GM12878 (cell line): ENCODE measurements around the gene CYTH3. TPM values are rescaled to one million over a fixed set of nuclear protein-coding genes. Genes with fewer than 3 reads are reported as not detected.

ENCODE experiments used
- ATAC-seq: fragments of 200-7000 bp; cut with Tn5 transposase; 3 replicates; pipeline ENCODE4 v1.9.1; 2020; ENCODE audit warnings: mild to moderate bottlenecking, moderate library complexity
- BruUV-seq: library from RNA; stranded (reverse); fragments of 400-500 nt; replicated peaks from 2 replicates; lab custom pipeline; 2021; lab: Mats Ljungman, UMichigan
- CTCF ChIA-PET: fragments of 300-600 bp; sonication (Branson Sonifier 250); formaldehyde crosslinking; extraction: SDS; loops from one replicate; lab custom pipeline; 2021; ENCODE audit warnings: inconsistent platforms; lab: Yijun Ruan, JAX
- POLR2A ChIA-PET: fragments of 350-600 bp; formaldehyde crosslinking; extraction: SDS; loops from one replicate; lab custom pipeline; 2021; ENCODE audit warnings: inconsistent platforms; lab: Charles Lee
- RAD21 ChIA-PET: fragments of 300-600 bp; sonication (Branson Sonifier 250); formaldehyde crosslinking; loops from one replicate; lab custom pipeline; 2023; ENCODE audit warnings: antibody characterized with exemption; ENCODE audit not compliant: unreplicated experiment; lab: Charles Lee
- SMC1A ChIA-PET: fragments of 300-600 bp; sonication (Branson Sonifier 250); formaldehyde crosslinking; loops from one replicate; lab custom pipeline; 2023; ENCODE audit not compliant: unreplicated experiment, uncharacterized antibody; lab: Charles Lee
- DNase-seq: peaks from one replicate; pipeline ENCODE4 v3.0.0-alpha.2; 2011; ENCODE audit warnings: low read depth, low spot score
- FAIRE-seq: peaks from 3 replicates; lab custom pipeline; 2011; peaks lifted over from hg19 to GRCh38; lab: Jason Lieb, UNC
- H2AFZ ChIP-seq: 2 replicates; pipeline ENCODE4 v1.6.0; 2011; ENCODE audit warnings: low read depth, low read length, control low read depth; ENCODE audit not compliant: control insufficient read depth
- H3K27ac ChIP-seq: 2 replicates; pipeline ENCODE4 v1.5.1; 2011; ENCODE audit warnings: control low read depth; ENCODE audit not compliant: control insufficient read depth, insufficient read depth
- H3K27me3 ChIP-seq, 2 experiments: replicated peaks in 1 of 2; 2 replicates each; pipeline versions ENCODE4 v1.6.0 to v1.6.1; 2011; ENCODE audit warnings: low read length in 1 of 2; ENCODE audit not compliant: control insufficient read depth in 2 of 2, insufficient read depth in 2 of 2
- H3K36me3 ChIP-seq, 2 experiments: 2 replicates each; pipeline ENCODE4 v1.5.1; 2011; ENCODE audit warnings: low read length in 1 of 2; ENCODE audit not compliant: control insufficient read depth in 2 of 2, insufficient read depth in 2 of 2
- H3K4me1 ChIP-seq: 2 replicates; pipeline ENCODE4 v1.6.1; 2011; ENCODE audit warnings: mild to moderate bottlenecking, low read length, moderate library complexity, mixed read lengths; ENCODE audit not compliant: control insufficient read depth, insufficient read depth
- H3K4me2 ChIP-seq: 2 replicates; pipeline ENCODE4 v1.6.0; 2011; ENCODE audit warnings: control low read depth; ENCODE audit not compliant: control insufficient read depth, insufficient read depth
- H3K4me3 ChIP-seq: fragments of 200-600 bp; sonication (generic); 2 replicates; pipeline ENCODE4 v1.5.1; 2016
- H3K79me2 ChIP-seq: 2 replicates; pipeline ENCODE4 v1.6.0; 2011; ENCODE audit warnings: low read length; ENCODE audit not compliant: control insufficient read depth, insufficient read depth
- H3K9ac ChIP-seq: 2 replicates; pipeline ENCODE4 v1.8.0; 2011; ENCODE audit warnings: low read length, control low read depth, mixed read lengths; ENCODE audit not compliant: control insufficient read depth, insufficient read depth
- H3K9me3 ChIP-seq: replicated peaks from 3 replicates; pipeline ENCODE4 v1.5.1; 2011; ENCODE audit warnings: mild to moderate bottlenecking, low read length; ENCODE audit not compliant: control insufficient read depth, insufficient read depth
- H4K20me1 ChIP-seq: 2 replicates; pipeline ENCODE4 v1.6.0; 2011; ENCODE audit not compliant: control insufficient read depth, insufficient read depth
- EP300 ChIP-seq, 2 experiments: fragments of 150-350 bp in 1 of 2; IDR thresholded peaks; 2 replicates each; pipeline ENCODE4 v1.6.1; 2011 to 2012; ENCODE audit warnings: low read depth in 2 of 2, low read length in 2 of 2, borderline replicate concordance in 1 of 2, improper control_type of control experiment in 1 of 2, inconsistent platforms in 1 of 2; ENCODE audit not compliant: control insufficient read depth in 1 of 2
- NFIC ChIP-seq: IDR thresholded peaks from 2 replicates; pipeline ENCODE4 v1.6.1; 2012; ENCODE audit warnings: low read depth, mild to moderate bottlenecking, inconsistent platforms, low read length, moderate library complexity
- PML ChIP-seq: IDR thresholded peaks from 2 replicates; pipeline ENCODE4 v1.6.1; 2012; ENCODE audit warnings: low read length, inconsistent platforms
- RUNX3 ChIP-seq: IDR thresholded peaks from 2 replicates; pipeline ENCODE4 v1.6.1; 2012; ENCODE audit warnings: low read length, inconsistent platforms
- SMAD1 ChIP-seq: fragments of 450-650 bp; IDR thresholded peaks from 2 replicates; pipeline ENCODE4 v1.6.1; 2018; ENCODE audit warnings: mild to moderate bottlenecking, low read depth; ENCODE audit not compliant: partially characterized antibody
- TCF12 ChIP-seq: IDR thresholded peaks from 2 replicates; pipeline ENCODE4 v1.6.1; 2011; ENCODE audit warnings: low read depth, mild to moderate bottlenecking, low read length
- TCF3 ChIP-seq: IDR thresholded peaks from 2 replicates; pipeline ENCODE4 v1.6.1; 2012; ENCODE audit warnings: low read depth, mild to moderate bottlenecking, low read length, borderline replicate concordance; ENCODE audit not compliant: insufficient read depth
- YBX1 ChIP-seq: fragments of 450-650 bp; IDR thresholded peaks from 2 replicates; pipeline ENCODE4 v1.6.1; 2016; ENCODE audit warnings: antibody characterized with exemption
- ZBED1 ChIP-seq: IDR thresholded peaks from 2 replicates; pipeline ENCODE4 v1.6.1; 2016; ENCODE audit warnings: borderline replicate concordance
- WGBS: methylation state at CpG from one replicate; pipeline ENCODE4 v1.1.6; 2016; ENCODE audit warnings: low lambda C conversion rate; ENCODE audit not compliant: insufficient replicate concordance, insufficient coverage; ENCODE audit errors: missing lambda C conversion rate; 5-methylcytosine and 5-hydroxymethylcytosine counted together
- in situ Hi-C: fragments of 300-500 bp; cut with MboI; formaldehyde crosslinking; loops from 9 replicates; pipeline ENCODE4 v1.14.3; 2018; ENCODE audit warnings: mixed read lengths
- intact Hi-C: fragments of 100-400 bp; cut with micrococcal nuclease; formaldehyde crosslinking; loops from one replicate; pipeline ENCODE4 v1.14.2; 2022; ENCODE audit not compliant: unreplicated experiment
- polyA plus RNA-seq, 11 experiments: library from polyadenylated mRNA; depleted of rRNA in 4 of 11; unstranded in 6 of 11; stranded (reverse) in 5 of 11; fragments of >200 nt; fragmentation: Nextera tagmentation in 4 of 11; fragmentation: Illumina TruSeq in 1 of 11; extraction: Ambion mirVana in 4 of 11; extraction: Trizol in 1 of 11; gene quantifications; 1 replicate in 1 of 11; 2 replicates in 10 of 11; pipeline versions ENCODE4 v1.2.1 to v1.2.3, GENCODE V29; 2011 to 2016; ENCODE audit warnings: inconsistent platforms in 2 of 11, missing spikeins in 2 of 11, low read depth in 1 of 11
- total RNA-seq, 4 experiments: library from RNA; depleted of rRNA in 3 of 4; stranded (reverse); fragments of >200 nt in 3 of 4; fragmentation: Illumina TruSeq in 1 of 4; extraction: Trizol in 1 of 4; gene quantifications; 2 replicates each; pipeline versions ENCODE4 v1.2.1 to v1.2.3, GENCODE V29; 2013 to 2021
- TF ChIP-seq, protein P1 (sequence below): IDR thresholded peaks from 2 replicates; pipeline ENCODE4 v1.6.1; 2011; ENCODE audit warnings: mild to moderate bottlenecking, low read depth, low read length, moderate library complexity; ENCODE audit not compliant: insufficient replicate concordance

The CYTH3 gene
- total and polyA plus RNA-seq, 10 of the 15 experiments (the other 5 are each of a cell fraction or from before 2014, with no cell fraction given), result 0.45 to 28.2 (median 15.7) TPM

- TF ChIP-seq TCF3 (peak; percentile 94), RUNX3 (peak; percentile 71), ZBED1 (no peak), TCF12 (peak; percentile 88), EP300 (IDR thresholded peaks at IDR 0.05; ENCODE audit: borderline replicate concordance in 1 of 2, control insufficient read depth in 1 of 2, low read depth in 2 of 2, low read length in 2 of 2) (peak in 1 of 2 experiments; percentile 49; a peak in 1 of 4 replicates), SMAD1 (no peak), NFIC (0 out of 2 replicates have a peak, but pooled peaks have one; percentile 28), YBX1 (no peak), PML (0 out of 2 replicates have a peak, but pooled peaks have one; percentile 4)
- TF ChIP-seq, protein P1, sequence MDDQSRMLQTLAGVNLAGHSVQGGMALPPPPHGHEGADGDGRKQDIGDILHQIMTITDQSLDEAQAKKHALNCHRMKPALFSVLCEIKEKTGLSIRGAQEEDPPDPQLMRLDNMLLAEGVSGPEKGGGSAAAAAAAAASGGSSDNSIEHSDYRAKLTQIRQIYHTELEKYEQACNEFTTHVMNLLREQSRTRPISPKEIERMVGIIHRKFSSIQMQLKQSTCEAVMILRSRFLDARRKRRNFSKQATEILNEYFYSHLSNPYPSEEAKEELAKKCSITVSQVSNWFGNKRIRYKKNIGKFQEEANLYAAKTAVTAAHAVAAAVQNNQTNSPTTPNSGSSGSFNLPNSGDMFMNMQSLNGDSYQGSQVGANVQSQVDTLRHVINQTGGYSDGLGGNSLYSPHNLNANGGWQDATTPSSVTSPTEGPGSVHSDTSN, result peak; percentile 57
- peak; percentile 85 for FAIRE-seq
- peaks cover 22% of the 10 kb centered on the region for H3K4me1 ChIP-seq
- POLR2A ChIA-PET, result interaction anchor here (0.5 to 1.3 kb wide), 7 partner anchors 14 to 155 kb away, joined by 3 to 5 read pairs (median 4); no protein-coding TSS in a partner anchor
- in situ Hi-C loops (no loop called here), intact Hi-C loops (no loop called here)
- no TSS peak for BruUV-seq
- peak overlapping the region; percentile 46 for H3K27ac ChIP-seq
- ATAC-seq, result peak; percentile 92
- CTCF ChIA-PET, result interaction anchor here (0.6 kb wide), 1 partner anchor 27 kb away, joined by 4 read pairs; no protein-coding TSS in a partner anchor
- H3K9me3 ChIP-seq, result no peaks in the 10 kb centered on the region
- DNase-seq, result peak; percentile 40
- no peaks in the 10 kb centered on the region; a peak in 1 of 4 replicates for H3K36me3 ChIP-seq
- H3K4me3 ChIP-seq, result 0 out of 2 replicates have a peak overlapping the region, but pooled peaks have one; percentile 26
- H3K79me2 ChIP-seq, result peaks cover 38% of the 10 kb centered on the region
- WGBS, result 30% methylated on average over 9 of the region's 9 CpGs
- SMC1A ChIA-PET, result interaction anchor here (0.9 to 1.7 kb wide), 3 partner anchors 9 to 17 kb away, joined by 3 to 7 read pairs (median 4); no protein-coding TSS in a partner anchor
- no peaks in the 10 kb centered on the region for H4K20me1 ChIP-seq
- H3K27me3 ChIP-seq, result no peaks in the 10 kb centered on the region
- H3K4me2 ChIP-seq, result peak overlapping the region; percentile 52
- no peak overlapping the region for H2AFZ ChIP-seq
- RAD21 ChIA-PET, result interaction anchor here (0.9 to 1.6 kb wide), 3 partner anchors 14 to 41 kb away, joined by 3 to 4 read pairs (median 3); no protein-coding TSS in a partner anchor
- no peak overlapping the region; the same call in 1 of the 2 replicates for H3K9ac ChIP-seq
Measured at GRCh38 chr7:6228361-6229229, 43.8 kb downstream of the CYTH3 start.
